ENCODE measurements around the gene LRP4.
A peak's percentile ranks its signal among the peaks of the same experiment; 100 is the strongest.

LRP4 gene

GRCh38 chr11:46918788-46919513 lies 601 bp upstream of the LRP4 start:
- no peak for DNase-seq (ENCODE audit: low spot score)
- TF ChIP-seq CTCF (IDR thresholded peaks at IDR 0.05; ENCODE audit: extremely low read depth, insufficient read depth, missing control alignments) = no peak
- in situ Hi-C loops (cut with MboI; ENCODE audit: low pct_unique_long_range_greater_than_20kb, low sequenced_read_pairs, unreplicated experiment) = no loop called here

- no peak for TF ChIP-seq CTCF (IDR thresholded peaks at IDR 0.05; ENCODE audit: extremely low read depth, insufficient read depth, missing control alignments)
- in situ Hi-C loops (cut with MboI; ENCODE audit: low pct_unique_long_range_greater_than_20kb, low sequenced_read_pairs, unreplicated experiment) = no loop called here
- DNase-seq (ENCODE audit: low spot score) = no peak
These were observed 628 bp downstream of the LRP4 start for GRCh38 chr11:46917762-46918082.

- DNase-seq (ENCODE audit: low spot score) = no peak
- in situ Hi-C loops (cut with MboI; ENCODE audit: low pct_unique_long_range_greater_than_20kb, low sequenced_read_pairs, unreplicated experiment) = no loop called here
- TF ChIP-seq CTCF (IDR thresholded peaks at IDR 0.05; ENCODE audit: extremely low read depth, insufficient read depth, missing control alignments) = no peak
These were observed 1.1 kb downstream of the LRP4 start for GRCh38 chr11:46917109-46917761.

GRCh38 chr11:46916286-46917108 lies 1.9 kb downstream of the LRP4 start:
- no peak for TF ChIP-seq CTCF (IDR thresholded peaks at IDR 0.05; ENCODE audit: extremely low read depth, insufficient read depth, missing control alignments)
- in situ Hi-C loops (cut with MboI; ENCODE audit: low pct_unique_long_range_greater_than_20kb, low sequenced_read_pairs, unreplicated experiment) = no loop called here
- peak; percentile 68 for DNase-seq (ENCODE audit: low spot score)

- no peak for DNase-seq (ENCODE audit: low spot score)
- no peak for TF ChIP-seq CTCF (IDR thresholded peaks at IDR 0.05; ENCODE audit: extremely low read depth, insufficient read depth, missing control alignments)
- in situ Hi-C loops (cut with MboI; ENCODE audit: low pct_unique_long_range_greater_than_20kb, low sequenced_read_pairs, unreplicated experiment) = no loop called here
These were observed 3.4 kb downstream of the LRP4 start for GRCh38 chr11:46914910-46915309.

- no peak for DNase-seq (ENCODE audit: low spot score)
- in situ Hi-C loops (cut with MboI; ENCODE audit: low pct_unique_long_range_greater_than_20kb, low sequenced_read_pairs, unreplicated experiment) = no loop called here
- no peak for TF ChIP-seq CTCF (IDR thresholded peaks at IDR 0.05; ENCODE audit: extremely low read depth, insufficient read depth, missing control alignments)
These were observed 4.0 kb downstream of the LRP4 start for GRCh38 chr11:46914363-46914762.

Measured in GM13977 (cell line).